HepG2 (cell line): ENCODE measurements around the gene OR52E1. TPM values are rescaled to one million over a fixed set of nuclear protein-coding genes. Genes with fewer than 3 reads are reported as not detected.

ENCODE experiments used
- ATAC-seq: fragments of 200-7000 bp; cut with Tn5 transposase; 3 replicates; pipeline ENCODE4 v1.9.1; 2020; ENCODE audit warnings: mild to moderate bottlenecking, moderate library complexity
- BruUV-seq: library from RNA; stranded (reverse); fragments of 400-500 nt; replicated peaks from 2 replicates; lab custom pipeline; 2021; lab: Mats Ljungman, UMichigan
- CTCF ChIA-PET: fragments of 300-600 bp; formaldehyde crosslinking; extraction: SDS; loops from one replicate; lab custom pipeline; 2021; ENCODE audit warnings: low total read pairs, inconsistent platforms, low intra/inter-chr PET ratio; lab: Yijun Ruan, JAX
- POLR2A ChIA-PET: fragments of 350-600 bp; sonication (Branson Sonifier 250); formaldehyde crosslinking; loops from one replicate; lab custom pipeline; 2020; ENCODE audit warnings: antibody characterized with exemption, inconsistent platforms; lab: Yijun Ruan, JAX
- DNase-seq: peaks from one replicate; pipeline ENCODE4 v3.0.0-alpha.2; 2015; ENCODE audit warnings: low spot score
- FAIRE-seq: peaks from 3 replicates; lab custom pipeline; 2011; peaks lifted over from hg19 to GRCh38; lab: Jason Lieb, UNC
- H2AFZ ChIP-seq: one replicate; pipeline ENCODE4 v1.6.1; 2011; ENCODE audit warnings: low read length, inconsistent platforms
- H3K27ac ChIP-seq: fragments of 300-600 bp; 3 replicates; pipeline ENCODE4 v1.8.0; 2011; ENCODE audit warnings: mixed run types, mild to moderate bottlenecking, mixed read lengths, low read length, inconsistent platforms; ENCODE audit not compliant: insufficient read depth; ENCODE audit errors: extremely low read length
- H3K27me3 ChIP-seq, 2 experiments: fragments of 200-600 bp in 1 of 2; 2 replicates in 1 of 2; 3 replicates in 1 of 2; pipeline versions ENCODE4 v1.6.0 to v1.8.0; 2011; ENCODE audit warnings: low read length in 2 of 2, mild to moderate bottlenecking in 2 of 2, moderate library complexity in 2 of 2, inconsistent platforms in 1 of 2; ENCODE audit not compliant: insufficient read depth in 2 of 2, control insufficient read depth in 1 of 2
- H3K36me3 ChIP-seq, 2 experiments: fragments of 200-600 bp in 1 of 2; replicated peaks in 1 of 2; 2 replicates in 1 of 2; 3 replicates in 1 of 2; pipeline versions ENCODE4 v1.5.1 to v1.8.0; 2011; ENCODE audit warnings: low read length in 2 of 2, inconsistent platforms in 1 of 2; ENCODE audit not compliant: insufficient read depth in 2 of 2, control insufficient read depth in 1 of 2
- H3K4me1 ChIP-seq: 2 replicates; pipeline ENCODE4 v1.5.1; 2012; ENCODE audit warnings: low read length, inconsistent platforms; ENCODE audit not compliant: insufficient read depth
- H3K4me2 ChIP-seq: 2 replicates; pipeline ENCODE4 v1.6.0; 2011; ENCODE audit warnings: low read depth, low read length, inconsistent platforms
- H3K4me3 ChIP-seq, 3 experiments: fragments of 200-600 bp in 1 of 3; sonication (generic), shearing (Covaris generic) in 1 of 3; replicated peaks in 1 of 3; 2 replicates each; pipeline ENCODE4 v1.5.1; 2011 to 2016; ENCODE audit warnings: low read length in 3 of 3, inconsistent platforms in 2 of 3, low read depth in 2 of 3, mild to moderate bottlenecking in 2 of 3, control low read depth in 1 of 3, mixed read lengths in 1 of 3; ENCODE audit not compliant: insufficient read depth in 1 of 3
- H3K79me2 ChIP-seq: one replicate; pipeline ENCODE4 v1.6.1; 2011; ENCODE audit warnings: low read length, inconsistent platforms; ENCODE audit not compliant: insufficient read depth
- H3K9ac ChIP-seq: 2 replicates; pipeline ENCODE4 v1.6.0; 2011; ENCODE audit warnings: mild to moderate bottlenecking, low read depth, low read length, inconsistent platforms; ENCODE audit not compliant: insufficient read depth
- H3K9me3 ChIP-seq: 2 replicates; pipeline ENCODE4 v1.5.1; 2012; ENCODE audit warnings: mild to moderate bottlenecking, low read length
- H4K20me1 ChIP-seq: 2 replicates; pipeline ENCODE4 v1.6.0; 2011; ENCODE audit warnings: inconsistent platforms, mild to moderate bottlenecking, low read length, moderate library complexity; ENCODE audit not compliant: insufficient read depth
- AGO1 ChIP-seq: fragments of 200-400 bp; formaldehyde crosslinking; IDR thresholded peaks from 2 replicates; pipeline ENCODE4 v1.6.1; 2017; ENCODE audit warnings: mild to moderate bottlenecking, low read depth, low read length, moderate library complexity; ENCODE audit not compliant: poor library complexity, severe bottlenecking
- CENPT ChIP-seq: sonication (generic); formaldehyde crosslinking; IDR thresholded peaks from 2 replicates; pipeline ENCODE4 v1.8.0; 2022; ENCODE audit warnings: low read depth, mild to moderate bottlenecking, moderate library complexity, missing genetic modification reagents
- ELF3 ChIP-seq: IDR thresholded peaks from 2 replicates; pipeline ENCODE4 v1.6.1; 2016; ENCODE audit warnings: missing genetic modification reagents, missing compliant biosample characterization
- GATAD1 ChIP-seq: IDR thresholded peaks from 2 replicates; pipeline ENCODE4 v1.6.1; 2016; ENCODE audit warnings: missing genetic modification reagents, missing compliant biosample characterization
- MYNN ChIP-seq: sonication (generic); formaldehyde crosslinking; IDR thresholded peaks from 2 replicates; pipeline ENCODE4 v1.4.0; 2020; ENCODE audit warnings: mild to moderate bottlenecking, low read depth, missing genetic modification reagents
- NFE2L1 ChIP-seq: sonication (generic); formaldehyde crosslinking; IDR thresholded peaks from 2 replicates; pipeline ENCODE4 v1.4.0; 2020; ENCODE audit warnings: missing genetic modification reagents, mild to moderate bottlenecking, borderline replicate concordance
- RARG ChIP-seq: sonication (generic); formaldehyde crosslinking; IDR thresholded peaks from 2 replicates; pipeline ENCODE4 v1.4.0; 2020; ENCODE audit warnings: low read depth, mild to moderate bottlenecking, missing genetic modification reagents
- RERE ChIP-seq: IDR thresholded peaks from 2 replicates; pipeline ENCODE4 v1.6.1; 2016; ENCODE audit warnings: low read depth, missing genetic modification reagents, missing compliant biosample characterization
- SIN3B ChIP-seq: fragments of 150-350 bp; IDR thresholded peaks from 2 replicates; pipeline ENCODE4 v1.6.1; 2014; ENCODE audit warnings: low read length
- TBP ChIP-seq: sonication (generic); formaldehyde crosslinking; IDR thresholded peaks from 2 replicates; pipeline ENCODE4 v1.5.0; 2020; ENCODE audit warnings: missing genetic modification reagents
- ZBTB26 ChIP-seq: IDR thresholded peaks from 2 replicates; pipeline ENCODE4 v1.6.1; 2016; ENCODE audit warnings: missing compliant biosample characterization, missing genetic modification reagents, borderline replicate concordance
- ZFP91 ChIP-seq: sonication (generic); formaldehyde crosslinking; IDR thresholded peaks from 2 replicates; pipeline ENCODE4 v1.9.0; 2022; ENCODE audit warnings: missing genetic modification reagents, mild to moderate bottlenecking, borderline replicate concordance
- ZMAT3 ChIP-seq: sonication (generic); formaldehyde crosslinking; conservative IDR thresholded peaks from 2 replicates; pipeline ENCODE4 v1.7.0; 2021; ENCODE audit warnings: missing genetic modification reagents
- ZNF225 ChIP-seq: sonication (generic); formaldehyde crosslinking; IDR thresholded peaks from 2 replicates; pipeline ENCODE4 v1.4.0; 2020; ENCODE audit warnings: mild to moderate bottlenecking, missing genetic modification reagents
- ZNF326 ChIP-seq: sonication (generic); formaldehyde crosslinking; IDR thresholded peaks from 2 replicates; pipeline ENCODE4 v1.4.0; 2020; ENCODE audit warnings: missing genetic modification reagents, borderline replicate concordance
- ZSCAN21 ChIP-seq: sonication (generic); formaldehyde crosslinking; IDR thresholded peaks from 2 replicates; pipeline ENCODE4 v1.8.0; 2022; ENCODE audit warnings: mild to moderate bottlenecking, missing genetic modification reagents, moderate library complexity, borderline replicate concordance
- ZSCAN9 ChIP-seq: IDR thresholded peaks from 2 replicates; pipeline ENCODE4 v1.6.1; 2016; ENCODE audit warnings: borderline replicate concordance
- WGBS: methylation state at CpG from one replicate; pipeline ENCODE4 v1.1.6; 2017; ENCODE audit warnings: low lambda C conversion rate; 5-methylcytosine and 5-hydroxymethylcytosine counted together
- in situ Hi-C: cut with HindIII; loops from 2 replicates; pipeline ENCODE4 v1.10.0; 2017; ENCODE audit warnings: low pct_unique_long_range_greater_than_20kb; ENCODE audit not compliant: extremely low pct_ligation_motif_present
- intact Hi-C: fragments of 100-400 bp; cut with micrococcal nuclease; formaldehyde crosslinking; loops from one replicate; pipeline ENCODE4 v1.10.0; 2022; ENCODE audit not compliant: unreplicated experiment
- polyA plus RNA-seq, 8 experiments: library from polyadenylated mRNA; depleted of rRNA in 3 of 8; stranded (reverse) in 7 of 8; unstranded in 1 of 8; fragments of >200 nt; fragmentation: Illumina TruSeq in 4 of 8; extraction: Trizol in 4 of 8; gene quantifications; 2 replicates each; pipeline versions ENCODE4 v1.2.1 to v1.2.3, GENCODE V29; 2011 to 2016; ENCODE audit warnings: low read depth in 4 of 8, missing spikeins in 1 of 8, mixed read lengths in 1 of 8; ENCODE audit not compliant: insufficient read depth in 1 of 8
- total RNA-seq, 5 experiments: library from RNA; depleted of rRNA; stranded (reverse); fragments of >200 nt; fragmentation: Illumina TruSeq; extraction: Trizol; gene quantifications; 2 replicates each; pipeline ENCODE4 v1.2.3, GENCODE V29; 2016; ENCODE audit warnings: low read depth in 1 of 5

OR52E1 gene
- total and polyA plus RNA-seq, 2 of the 13 experiments (the other 11 are each of a cell fraction or from before 2014, with no cell fraction given) = not detected

GRCh38 chr11:5102246-5102645, 32.9 kb downstream of the OR52E1 start:
- Histone ChIP-seq H3K27me3 (peaks cover 0 to 10% of the 10 kb centered on the region in 2 experiments; a peak in 2 of 5 replicates), H4K20me1 (no peaks in the 10 kb centered on the region), H3K4me2 (no peak overlapping the region), H3K4me3 (no peak overlapping the region), H3K27ac (no peak overlapping the region), H3K9me3 (no peaks in the 10 kb centered on the region), H3K79me2 (no peaks in the 10 kb centered on the region), H3K36me3 (no peaks in the 10 kb centered on the region), H3K4me1 (no peaks in the 10 kb centered on the region), H3K9ac (no peak overlapping the region), H2AFZ (no peak overlapping the region)
- intact Hi-C loops = no loop called here
- in situ Hi-C loops = no loop called here
- DNase-seq = no peak
- POLR2A ChIA-PET = no interaction called here
- BruUV-seq = no TSS peak
- no peak for ATAC-seq
- 3% methylated on average over 2 of the region's 2 CpGs for WGBS
- CTCF ChIA-PET = no interaction called here
- TF ChIP-seq ZMAT3 = no peak
- no peak for TF ChIP-seq ZNF225 (CRISPR knock-in tag)
- TF ChIP-seq ZSCAN21 (CRISPR knock-in tag) = no peak
- no peak for TF ChIP-seq ZFP91 (CRISPR knock-in tag)
- no peak for TF ChIP-seq ZNF326
- no peak for TF ChIP-seq CENPT (CRISPR knock-in tag)
- TF ChIP-seq RERE (CRISPR knock-in tag) = no peak
- TF ChIP-seq RARG = no peak
- TF ChIP-seq ZSCAN9 (CRISPR knock-in tag) = no peak
- no peak for TF ChIP-seq ZBTB26 (CRISPR knock-in tag)
- no peak for TF ChIP-seq NFE2L1 (CRISPR knock-in tag)
- TF ChIP-seq AGO1 = no peak
- TF ChIP-seq MYNN = no peak
- TF ChIP-seq GATAD1 (CRISPR knock-in tag) = no peak
- no peak for TF ChIP-seq TBP
- no peak for TF ChIP-seq SIN3B
- TF ChIP-seq ELF3 = no peak
- FAIRE-seq = no peak
